Activated T-cell treated with anti-CD3 and anti-CD28 coated beads for 1 hour (primary cell): ENCODE data around the gene TXNRD2.
A peak's percentile ranks its signal among the peaks of the same experiment; 100 is the strongest.

Experiments used
- DNase-seq: peaks from one replicate; pipeline ENCODE4 v3.0.0-alpha.2; 2020; ENCODE audit warnings: low read depth

Gene TXNRD2

GRCh38 chr22:19941365-19942082 is at the start of gene TXNRD2, which contains the start of gene COMT:
TSS of gene TXNRD2 (minus strand) at chr22:19941818. CDS start at chr22:19941803, 15 bp downstream.
TSS of gene COMT (plus strand) at chr22:19941772. CDS start at chr22:19962527, 20,755 bp downstream.
- DNase-seq: peak; percentile 65

- no peak for DNase-seq
These were observed 49.7 kb upstream of the TXNRD2 start for GRCh38 chr22:19991395-19991644.

- DNase-seq: no peak
These were observed 49.2 kb upstream of the TXNRD2 start for GRCh38 chr22:19990609-19991394.

- no peak for DNase-seq
These were observed 48.6 kb upstream of the TXNRD2 start for GRCh38 chr22:19990188-19990587.

GRCh38 chr22:19989725-19990067 is 48.1 kb upstream of the TXNRD2 start:
- no peak for DNase-seq

GRCh38 chr22:19988965-19989724 is 47.5 kb upstream of the TXNRD2 start:
- DNase-seq: no peak

- DNase-seq: no peak
These were observed 46.8 kb upstream of the TXNRD2 start for GRCh38 chr22:19988331-19988808.

- DNase-seq: no peak
These were observed 46.0 kb upstream of the TXNRD2 start for GRCh38 chr22:19987394-19988306.

GRCh38 chr22:19986410-19987341 is 45.1 kb upstream of the TXNRD2 start:
- DNase-seq: peak; percentile 48

GRCh38 chr22:19986011-19986409 is 44.4 kb upstream of the TXNRD2 start:
- no peak for DNase-seq

GRCh38 chr22:19984851-19985811 is 43.5 kb upstream of the TXNRD2 start:
- DNase-seq: no peak

- no peak for DNase-seq
These were observed 42.7 kb upstream of the TXNRD2 start for GRCh38 chr22:19984201-19984753.

- no peak for DNase-seq
These were observed 42.1 kb upstream of the TXNRD2 start for GRCh38 chr22:19983741-19984140.

- DNase-seq: no peak
These were observed 41.5 kb upstream of the TXNRD2 start for GRCh38 chr22:19982991-19983578.

GRCh38 chr22:19981961-19982920 is 40.6 kb upstream of the TXNRD2 start:
- DNase-seq: no peak

- DNase-seq: no peak
These were observed 39.7 kb upstream of the TXNRD2 start for GRCh38 chr22:19981171-19981960.

- DNase-seq: no peak
These were observed 39.1 kb upstream of the TXNRD2 start for GRCh38 chr22:19980766-19981165.
